ENCODE results near the gene ZNF532.

Gene ZNF532

GRCh38 chr18:58949031-58949430 is 84.4 kb downstream of the ZNF532 start:
- no peak for DNase-seq

DNA sequence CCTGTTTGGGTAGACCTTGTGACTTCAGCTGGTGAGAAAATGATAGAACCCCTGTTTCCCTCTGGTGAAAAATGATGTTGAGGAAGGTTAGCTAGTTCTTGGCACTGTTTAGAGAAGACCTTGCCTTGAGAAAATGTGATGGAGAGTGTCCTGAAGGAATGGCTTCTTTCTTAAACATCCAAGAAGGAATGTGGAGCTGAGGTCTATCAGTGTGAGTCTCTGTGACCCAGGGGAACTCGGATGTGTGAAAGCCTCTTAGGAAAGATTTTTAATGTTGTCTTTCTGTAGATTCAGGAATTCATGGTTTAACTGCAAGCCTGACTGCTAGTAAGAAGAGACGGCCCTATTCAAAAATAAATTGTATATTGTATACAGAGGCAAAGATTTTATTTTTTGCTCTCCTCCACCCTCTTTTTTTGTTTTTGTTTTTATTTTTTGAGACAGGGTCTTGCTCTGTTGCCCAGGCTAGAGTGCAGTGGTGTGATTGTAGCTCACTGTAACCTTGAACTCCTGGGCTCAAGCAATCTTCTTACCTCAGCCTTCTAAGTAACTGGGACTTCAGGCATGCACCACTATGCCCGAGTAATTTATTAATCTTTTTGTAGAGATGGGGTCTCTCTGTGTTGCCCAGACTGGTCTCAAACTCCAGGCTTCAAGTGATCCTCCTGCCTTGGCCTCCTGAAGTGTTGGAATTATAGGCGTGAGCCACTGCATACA is 87.5 kb downstream of the ZNF532 start:
- DNase-seq: no peak

GRCh38 chr18:58952858-58953257 is 88.2 kb downstream of the ZNF532 start:
- no peak for DNase-seq

DNA sequence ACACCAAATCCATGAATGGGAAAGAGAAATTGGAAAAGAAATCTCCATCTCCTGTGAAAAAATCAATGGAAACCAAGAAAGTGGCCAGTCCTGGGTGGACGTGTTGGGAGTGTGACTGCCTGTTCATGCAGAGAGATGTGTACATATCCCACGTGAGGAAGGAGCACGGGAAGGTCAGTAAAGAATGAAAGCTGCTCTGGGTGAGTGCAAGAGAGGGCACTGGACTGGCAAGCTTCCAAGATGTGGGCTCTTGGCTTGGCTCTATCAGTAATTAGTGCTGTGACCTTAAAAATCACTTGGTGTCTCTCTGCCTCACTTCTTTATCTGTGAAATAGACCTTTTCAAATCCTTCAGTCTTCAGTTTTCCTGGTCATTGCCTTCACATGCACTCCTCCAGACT is 89.0 kb downstream of the ZNF532 start:
- peak; percentile 45 for DNase-seq

- DNase-seq: no peak
Measured at GRCh38 chr18:58955001-58955400, 90.3 kb downstream of the ZNF532 start.

- DNase-seq: no peak
Measured at GRCh38 chr18:58955738-58956137, 91.1 kb downstream of the ZNF532 start.

GRCh38 chr18:58958628-58959027 is 94.0 kb downstream of the ZNF532 start:
- DNase-seq: no peak

- DNase-seq: no peak
Measured at GRCh38 chr18:58960508-58960907, 95.8 kb downstream of the ZNF532 start.

GRCh38 chr18:58960946-58961722 is 96.5 kb downstream of the ZNF532 start:
- DNase-seq: no peak

- DNase-seq: no peak
Measured at GRCh38 chr18:58962336-58962735, 97.7 kb downstream of the ZNF532 start.

- DNase-seq: no peak
Measured at GRCh38 chr18:58965291-58966004, 100.8 kb downstream of the ZNF532 start.

- no peak for DNase-seq
Measured at GRCh38 chr18:58966005-58966677, 101.5 kb downstream of the ZNF532 start.

- no peak for DNase-seq
Measured at GRCh38 chr18:58966704-58967103, 102.0 kb downstream of the ZNF532 start.

- no peak for DNase-seq
Measured at GRCh38 chr18:58967751-58968254, 103.1 kb downstream of the ZNF532 start.

DNA sequence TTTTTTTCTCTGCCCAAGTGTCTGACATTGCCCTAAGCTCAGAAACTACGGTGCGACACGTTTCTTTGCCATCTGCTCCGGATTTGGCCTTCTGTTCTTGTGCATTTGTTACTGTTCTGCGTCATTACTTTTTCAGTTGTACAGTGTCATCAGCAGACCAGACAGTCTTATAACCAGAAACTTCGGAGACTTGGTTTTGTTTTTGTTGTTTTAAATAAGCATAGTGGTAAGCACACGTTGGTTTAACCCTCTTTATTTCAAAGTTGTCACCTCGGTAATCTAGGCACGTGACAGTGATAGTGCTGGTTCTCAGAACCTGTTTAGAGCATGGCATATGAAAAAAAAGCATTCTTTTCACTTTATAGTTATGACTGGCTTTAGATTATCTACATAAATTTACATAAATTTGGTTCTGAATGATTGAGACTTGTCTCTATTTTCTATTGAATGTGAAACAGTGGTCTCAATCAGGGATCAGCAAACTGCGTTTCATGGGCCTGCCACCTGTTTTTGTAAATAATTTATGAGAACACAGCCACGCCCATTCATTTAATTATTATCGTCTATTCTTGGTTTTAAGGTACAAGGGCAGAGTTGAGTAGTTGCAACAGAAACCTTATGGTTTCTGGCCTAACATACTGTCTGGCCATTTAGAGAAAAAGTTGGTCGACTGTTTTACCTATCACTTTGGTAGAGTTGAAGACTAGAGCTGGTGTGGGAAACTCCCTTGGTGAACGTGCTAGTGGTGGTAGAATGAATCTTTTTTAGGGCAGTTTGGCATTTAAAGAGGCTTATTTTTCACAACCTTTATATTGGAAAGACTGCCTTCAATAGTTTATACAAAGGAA is 106.5 kb downstream of the ZNF532 start:
- DNase-seq: no peak

- DNase-seq: no peak
Measured at GRCh38 chr18:58975296-58975695, 110.6 kb downstream of the ZNF532 start.

DNA sequence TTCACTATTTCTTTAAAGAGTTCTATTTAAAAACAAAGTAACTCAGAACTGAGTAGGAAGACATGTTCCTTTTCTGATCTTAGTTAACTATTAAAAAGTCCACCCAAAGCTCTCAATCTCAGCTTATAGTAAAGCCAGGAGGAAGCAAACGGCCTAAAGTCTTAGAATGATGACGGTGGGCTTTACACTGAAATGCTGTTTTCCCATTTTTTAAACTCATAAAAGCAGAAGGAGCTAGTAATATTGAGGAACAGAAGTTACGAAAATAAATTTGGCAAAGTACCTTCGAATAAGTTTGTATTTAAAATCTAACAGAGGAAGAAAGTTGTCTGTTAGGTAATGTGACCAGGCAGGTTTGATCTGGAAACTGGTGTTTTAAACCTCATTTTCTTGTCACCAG is 111.1 kb downstream of the ZNF532 start:
- DNase-seq: no peak

GRCh38 chr18:58977223-58977622 is 112.5 kb downstream of the ZNF532 start:
- DNase-seq: no peak

GRCh38 chr18:58977801-58978200 is 113.1 kb downstream of the ZNF532 start:
- no peak for DNase-seq

DNA sequence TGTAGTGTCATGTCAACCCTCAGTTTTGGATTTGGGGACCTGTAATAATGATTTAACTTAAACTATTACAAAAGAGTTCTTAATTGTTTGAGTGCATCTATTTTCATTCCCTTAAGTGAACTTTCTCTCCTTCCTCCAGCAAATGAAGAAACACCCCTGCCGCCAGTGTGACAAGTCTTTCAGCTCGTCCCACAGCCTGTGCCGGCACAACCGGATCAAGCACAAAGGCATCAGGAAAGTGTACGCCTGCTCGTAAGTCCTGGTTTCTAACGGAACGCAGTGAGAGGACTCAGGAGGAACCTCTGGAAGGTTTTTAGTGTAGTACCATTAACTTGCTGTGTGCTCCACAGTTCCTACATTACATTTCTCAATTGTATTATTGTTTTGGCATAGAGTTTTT is 114.2 kb downstream of the ZNF532 start:
- no peak for DNase-seq

DNA sequence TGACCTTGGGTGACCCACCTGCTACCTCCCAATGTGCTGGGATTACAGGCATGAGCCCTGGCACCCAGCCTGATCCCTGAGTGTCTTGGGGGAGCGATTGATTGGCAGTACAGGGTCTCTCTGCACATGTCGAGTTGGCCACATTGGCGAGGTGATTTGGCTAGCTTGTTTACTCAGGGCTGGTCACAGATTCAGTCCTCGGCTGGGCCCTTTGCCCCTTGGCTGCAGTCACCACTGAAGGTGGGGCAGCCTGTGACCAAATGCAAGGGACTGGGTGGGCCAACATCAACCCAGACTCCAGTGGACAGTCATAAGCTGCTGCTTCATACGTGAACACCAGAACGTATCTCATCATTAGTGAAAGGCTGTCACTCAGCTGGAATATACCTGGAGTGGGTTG is 114.9 kb downstream of the ZNF532 start:
- no peak for DNase-seq

DNA sequence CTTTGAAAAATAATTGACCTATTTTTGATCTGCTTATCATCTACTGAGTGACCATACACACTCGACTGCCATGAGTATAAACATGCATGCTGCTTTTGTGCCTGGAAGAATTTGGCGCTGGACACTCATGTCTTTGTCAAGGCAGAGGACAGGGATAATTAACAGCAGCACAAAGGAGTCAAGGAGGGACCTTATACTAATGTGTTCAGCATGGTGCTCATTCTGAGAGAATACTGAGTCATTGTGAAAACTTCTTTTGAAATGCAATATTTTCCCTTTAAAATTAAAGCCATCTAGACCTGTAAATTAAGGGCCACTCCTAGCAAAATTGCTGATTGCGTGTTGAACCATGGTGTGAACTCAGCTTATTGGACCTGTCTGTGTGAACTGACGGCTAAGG is 116.3 kb downstream of the ZNF532 start:
- DNase-seq: no peak

Data from NCI-H2029 treated with DMSO at 0.1 percent for 48 hours (cell line).